ENCODE data around the gene GABRG1. TPM values are rescaled to one million over a fixed set of nuclear protein-coding genes. Genes with fewer than 3 reads are reported as not detected.

GABRG1 gene
- 0.03 TPM for polyA plus RNA-seq
- long read RNA-seq, donor 1, result 0 reads
- long read RNA-seq, donor 2, result 0 reads
- long read RNA-seq, donor 3, result 0 reads
- long read RNA-seq, donor 4, result 0 reads
- long read RNA-seq, donor 5, result 0 reads
- long read RNA-seq, donor 6, result 0 reads
- long read RNA-seq, donor 7, full-length matches to known transcripts, result 1 of 1 reads
- long read RNA-seq, donor 7, partial matches to known transcripts, result 0 of 1 reads
- long read RNA-seq, donor 7, other reads (novel, unspliced or antisense), result 0 of 1 reads
- long read RNA-seq, donor 8, result 0 reads
- long read RNA-seq, donor 9, result 0 reads
- long read RNA-seq, donor 10, result 0 reads
- long read RNA-seq, donor 11, result 0 reads

- no peaks in the 10 kb centered on the region for H3K4me1 ChIP-seq (ENCODE audit: control insufficient read depth, insufficient read depth, low read length)
Measured at GRCh38 chr4:46123913-46124755, at the start of gene GABRG1. Gene GABRG1, minus strand, starts transcription at chr4:46124054. Its CDS starts 141 bp downstream, at chr4:46123913.

GRCh38 chr4:46146993-46147392, 23.1 kb upstream of the GABRG1 start:
- Histone ChIP-seq H3K9me3 (ENCODE audit: control insufficient read depth, low read depth, low read length) (peaks cover 2% of the 10 kb centered on the region), H3K4me1 (ENCODE audit: control insufficient read depth, insufficient read depth, low read length) (no peaks in the 10 kb centered on the region), H3K4me3 (ENCODE audit: low read length) (no peak overlapping the region), H3K36me3 (ENCODE audit: control insufficient read depth, insufficient read depth, low read length) (no peaks in the 10 kb centered on the region), H3K27me3 (ENCODE audit: control insufficient read depth, insufficient read depth, low read length) (no peaks in the 10 kb centered on the region), H3K27ac (ENCODE audit: low read length) (no peak overlapping the region)
- no CpG with 5 or more reads among the region's 4 CpGs for WGBS (ENCODE audit: insufficient coverage, low lambda C conversion rate)
- no peak for DNase-seq

More at GRCh38 chr4:46123913-46124755, at the start of gene GABRG1:
- H3K4me3 ChIP-seq (ENCODE audit: low read length), result no peak within 1 kb of the TSS
- H3K27ac ChIP-seq (ENCODE audit: low read length), result no peak within 1 kb of the TSS
- no peaks in the 10 kb centered on the region for H3K9me3 ChIP-seq (ENCODE audit: control insufficient read depth, low read depth, low read length)
- DNase-seq, result peak in 1 of 2 donors; percentile 4
- H3K27me3 ChIP-seq (ENCODE audit: control insufficient read depth, insufficient read depth, low read length), result peaks cover 15% of the 10 kb centered on the region
- H3K36me3 ChIP-seq (ENCODE audit: control insufficient read depth, insufficient read depth, low read length), result no peaks in the 10 kb centered on the region
- WGBS (ENCODE audit: insufficient coverage, low lambda C conversion rate), result 0% methylated on average over 2 of the region's 23 CpGs

GRCh38 chr4:46131498-46132057, 7.7 kb upstream of the GABRG1 start:
- Histone ChIP-seq H3K36me3 (ENCODE audit: control insufficient read depth, insufficient read depth, low read length) (no peaks in the 10 kb centered on the region), H3K4me1 (ENCODE audit: control insufficient read depth, insufficient read depth, low read length) (no peaks in the 10 kb centered on the region), H3K27me3 (ENCODE audit: control insufficient read depth, insufficient read depth, low read length) (no peaks in the 10 kb centered on the region), H3K27ac (ENCODE audit: low read length) (no peak overlapping the region), H3K9me3 (ENCODE audit: control insufficient read depth, low read depth, low read length) (no peaks in the 10 kb centered on the region), H3K4me3 (ENCODE audit: low read length) (no peak overlapping the region)
- DNase-seq, result no peak
- WGBS (ENCODE audit: insufficient coverage, low lambda C conversion rate), result no CpG with 5 or more reads among the region's 2 CpGs

- no peak overlapping the region for H3K27ac ChIP-seq (ENCODE audit: low read length)
- DNase-seq, result peak in 1 of 2 donors; percentile 5
- no peaks in the 10 kb centered on the region for H3K36me3 ChIP-seq (ENCODE audit: control insufficient read depth, insufficient read depth, low read length)
- no peak overlapping the region for H3K4me3 ChIP-seq (ENCODE audit: low read length)
- WGBS (ENCODE audit: insufficient coverage, low lambda C conversion rate), result 71% methylated on average over 1 of the region's 14 CpGs
- peaks cover 15% of the 10 kb centered on the region for H3K27me3 ChIP-seq (ENCODE audit: control insufficient read depth, insufficient read depth, low read length)
- no peaks in the 10 kb centered on the region for H3K9me3 ChIP-seq (ENCODE audit: control insufficient read depth, low read depth, low read length)
- no peaks in the 10 kb centered on the region for H3K4me1 ChIP-seq (ENCODE audit: control insufficient read depth, insufficient read depth, low read length)
Measured at GRCh38 chr4:46124773-46125413, 1.0 kb upstream of the GABRG1 start.

- Histone ChIP-seq H3K27me3 (ENCODE audit: control insufficient read depth, insufficient read depth, low read length) (no peaks in the 10 kb centered on the region), H3K4me1 (ENCODE audit: control insufficient read depth, insufficient read depth, low read length) (no peaks in the 10 kb centered on the region), H3K36me3 (ENCODE audit: control insufficient read depth, insufficient read depth, low read length) (no peaks in the 10 kb centered on the region), H3K4me3 (ENCODE audit: low read length) (no peak overlapping the region), H3K9me3 (ENCODE audit: control insufficient read depth, low read depth, low read length) (no peaks in the 10 kb centered on the region), H3K27ac (ENCODE audit: low read length) (no peak overlapping the region)
- no peak for DNase-seq
- WGBS (ENCODE audit: insufficient coverage, low lambda C conversion rate), result 33% methylated on average over 2 of the region's 5 CpGs
Measured at GRCh38 chr4:46081674-46082073, 42.2 kb downstream of the GABRG1 start.

- no peak overlapping the region for H3K27ac ChIP-seq (ENCODE audit: low read length)
- DNase-seq, result no peak
- no peaks in the 10 kb centered on the region for H3K4me1 ChIP-seq (ENCODE audit: control insufficient read depth, insufficient read depth, low read length)
- no peaks in the 10 kb centered on the region for H3K27me3 ChIP-seq (ENCODE audit: control insufficient read depth, insufficient read depth, low read length)
- H3K36me3 ChIP-seq (ENCODE audit: control insufficient read depth, insufficient read depth, low read length), result no peaks in the 10 kb centered on the region
- no peaks in the 10 kb centered on the region for H3K9me3 ChIP-seq (ENCODE audit: control insufficient read depth, low read depth, low read length)
- no peak overlapping the region for H3K4me3 ChIP-seq (ENCODE audit: low read length)
Measured at GRCh38 chr4:46081248-46081647, 42.6 kb downstream of the GABRG1 start.

- Histone ChIP-seq H3K4me1 (ENCODE audit: control insufficient read depth, insufficient read depth, low read length) (no peaks in the 10 kb centered on the region), H3K27ac (ENCODE audit: low read length) (no peak overlapping the region), H3K4me3 (ENCODE audit: low read length) (no peak overlapping the region), H3K9me3 (ENCODE audit: control insufficient read depth, low read depth, low read length) (no peaks in the 10 kb centered on the region), H3K36me3 (ENCODE audit: control insufficient read depth, insufficient read depth, low read length) (no peaks in the 10 kb centered on the region), H3K27me3 (ENCODE audit: control insufficient read depth, insufficient read depth, low read length) (no peaks in the 10 kb centered on the region)
- DNase-seq, result no peak
Measured at GRCh38 chr4:46073778-46074177, 50.1 kb downstream of the GABRG1 start.

- Histone ChIP-seq H3K9me3 (ENCODE audit: control insufficient read depth, low read depth, low read length) (no peaks in the 10 kb centered on the region), H3K27me3 (ENCODE audit: control insufficient read depth, insufficient read depth, low read length) (no peaks in the 10 kb centered on the region), H3K27ac (ENCODE audit: low read length) (no peak overlapping the region), H3K36me3 (ENCODE audit: control insufficient read depth, insufficient read depth, low read length) (no peaks in the 10 kb centered on the region), H3K4me1 (ENCODE audit: control insufficient read depth, insufficient read depth, low read length) (no peaks in the 10 kb centered on the region), H3K4me3 (ENCODE audit: low read length) (no peak overlapping the region)
- DNase-seq, result no peak
- 94% methylated on average over 2 of the region's 2 CpGs for WGBS (ENCODE audit: insufficient coverage, low lambda C conversion rate)
Measured at GRCh38 chr4:46051392-46051791, 72.5 kb downstream of the GABRG1 start.

GRCh38 chr4:46032056-46032455, 91.8 kb downstream of the GABRG1 start:
- no peaks in the 10 kb centered on the region for H3K9me3 ChIP-seq (ENCODE audit: control insufficient read depth, low read depth, low read length)
- WGBS (ENCODE audit: insufficient coverage, low lambda C conversion rate), result 88% methylated on average over 1 of the region's 1 CpG
- no peaks in the 10 kb centered on the region for H3K36me3 ChIP-seq (ENCODE audit: control insufficient read depth, insufficient read depth, low read length)
- H3K4me1 ChIP-seq (ENCODE audit: control insufficient read depth, insufficient read depth, low read length), result no peaks in the 10 kb centered on the region
- DNase-seq, result no peak
- no peak overlapping the region for H3K4me3 ChIP-seq (ENCODE audit: low read length)
- H3K27me3 ChIP-seq (ENCODE audit: control insufficient read depth, insufficient read depth, low read length), result no peaks in the 10 kb centered on the region
- no peak overlapping the region for H3K27ac ChIP-seq (ENCODE audit: low read length)

GRCh38 chr4:46016306-46016705, 107.5 kb downstream of the GABRG1 start:
- Histone ChIP-seq H3K4me1 (ENCODE audit: control insufficient read depth, insufficient read depth, low read length) (no peaks in the 10 kb centered on the region), H3K9me3 (ENCODE audit: control insufficient read depth, low read depth, low read length) (no peaks in the 10 kb centered on the region), H3K4me3 (ENCODE audit: low read length) (no peak overlapping the region), H3K36me3 (ENCODE audit: control insufficient read depth, insufficient read depth, low read length) (no peaks in the 10 kb centered on the region), H3K27ac (ENCODE audit: low read length) (no peak overlapping the region), H3K27me3 (ENCODE audit: control insufficient read depth, insufficient read depth, low read length) (no peaks in the 10 kb centered on the region)
- DNase-seq, result no peak
